ENCODE measurements around the gene SFTPA1. TPM values are rescaled to one million over a fixed set of nuclear protein-coding genes. Genes with fewer than 3 reads are reported as not detected.
"Not testable (repeated sequence)": the region's sequence is repeated elsewhere in the genome, so short reads cannot be mapped to it uniquely, and the experiment has no call there.

The SFTPA1 gene
- total and polyA plus RNA-seq, 10 donors = 0.30 to 1.4 (median 1.1) TPM; not detected in 6

DNA sequence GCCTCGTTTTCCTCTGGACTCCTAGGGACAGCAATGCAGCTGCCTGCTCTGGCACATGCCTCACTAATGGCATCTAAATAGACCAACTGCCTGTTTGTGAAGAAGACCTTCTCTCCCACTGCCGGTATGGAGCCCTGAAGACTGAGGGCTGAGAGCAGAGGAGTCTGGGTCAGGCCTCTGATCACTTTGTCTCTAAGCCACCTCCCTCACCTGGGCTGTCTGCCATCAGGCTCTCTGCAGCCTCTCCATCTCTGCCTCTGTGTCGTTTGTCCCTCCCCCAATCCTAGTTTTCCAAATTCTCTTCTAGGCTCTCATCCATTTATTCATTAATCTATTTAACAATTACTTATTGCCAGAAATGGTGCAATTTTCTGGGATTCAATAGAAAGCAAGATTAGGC is 15.2 kb upstream of the SFTPA1 start:
- H3K4me3 ChIP-seq = no peak overlapping the region
- 38 to 65% (median 54%) methylated on average over 3 of the region's 3 CpGs for WGBS, 5 donors
- H3K36me3 ChIP-seq = no peaks in the 10 kb centered on the region
- TF ChIP-seq POLR2AphosphoS5 (IDR thresholded peaks at IDR 0.05) (no peak), POLR2A (IDR thresholded peaks at IDR 0.05) (no peak)
- TF ChIP-seq, protein P1, sequence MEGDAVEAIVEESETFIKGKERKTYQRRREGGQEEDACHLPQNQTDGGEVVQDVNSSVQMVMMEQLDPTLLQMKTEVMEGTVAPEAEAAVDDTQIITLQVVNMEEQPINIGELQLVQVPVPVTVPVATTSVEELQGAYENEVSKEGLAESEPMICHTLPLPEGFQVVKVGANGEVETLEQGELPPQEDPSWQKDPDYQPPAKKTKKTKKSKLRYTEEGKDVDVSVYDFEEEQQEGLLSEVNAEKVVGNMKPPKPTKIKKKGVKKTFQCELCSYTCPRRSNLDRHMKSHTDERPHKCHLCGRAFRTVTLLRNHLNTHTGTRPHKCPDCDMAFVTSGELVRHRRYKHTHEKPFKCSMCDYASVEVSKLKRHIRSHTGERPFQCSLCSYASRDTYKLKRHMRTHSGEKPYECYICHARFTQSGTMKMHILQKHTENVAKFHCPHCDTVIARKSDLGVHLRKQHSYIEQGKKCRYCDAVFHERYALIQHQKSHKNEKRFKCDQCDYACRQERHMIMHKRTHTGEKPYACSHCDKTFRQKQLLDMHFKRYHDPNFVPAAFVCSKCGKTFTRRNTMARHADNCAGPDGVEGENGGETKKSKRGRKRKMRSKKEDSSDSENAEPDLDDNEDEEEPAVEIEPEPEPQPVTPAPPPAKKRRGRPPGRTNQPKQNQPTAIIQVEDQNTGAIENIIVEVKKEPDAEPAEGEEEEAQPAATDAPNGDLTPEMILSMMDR (IDR thresholded peaks at IDR 0.05 in 8 of 11, conservative IDR thresholded peaks at IDR 0.05 in 3 of 11) = no peak
- no peak for DNase-seq
- intact Hi-C loops (cut with DNase I; ENCODE audit: low total_unique reads) = no loop called here
- H3K9me3 ChIP-seq = peaks cover 0 to 31% (median 22%) of the 10 kb centered on the region in 8 donors
- no peak overlapping the region for H3K27ac ChIP-seq
- H3K27me3 ChIP-seq (replicated peaks in 1 of 7) = peaks cover 0 to 5% (median 0%) of the 10 kb centered on the region in 7 donors
- H3K4me1 ChIP-seq = no peaks in the 10 kb centered on the region

DNA sequence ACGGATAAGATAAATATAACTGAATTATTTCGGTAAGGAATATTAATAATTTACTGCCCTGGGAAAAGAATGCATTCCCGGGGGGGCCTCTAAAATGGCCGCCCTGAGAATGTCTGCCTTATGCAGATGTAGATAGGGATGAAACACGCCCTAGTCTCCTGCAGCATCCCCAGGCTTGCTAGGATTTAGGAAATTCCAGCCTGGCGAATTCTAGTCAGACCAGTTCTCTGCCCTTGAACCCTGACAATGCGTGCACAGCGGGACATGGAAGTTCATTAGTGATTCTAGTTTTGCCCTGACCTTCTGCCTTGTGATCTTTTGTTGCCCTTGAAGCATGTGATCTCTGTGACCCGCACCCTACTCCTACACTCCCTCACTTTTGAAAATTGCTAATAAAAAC is 11.1 kb upstream of the SFTPA1 start:
- intact Hi-C loops (cut with DNase I; ENCODE audit: low total_unique reads); DNase-seq; H3K4me3 ChIP-seq; H3K4me1 ChIP-seq; H3K27ac ChIP-seq; H3K27me3 ChIP-seq (replicated peaks in 1 of 7); H3K36me3 ChIP-seq: not testable (repeated sequence)
- peaks cover 0 to 31% (median 22%) of the 10 kb centered on the region in 8 donors for H3K9me3 ChIP-seq
- 89 to 92% (median 91%) methylated on average over 9 of the region's 9 CpGs for WGBS, 5 donors

GRCh38 chr10:79601939-79602338 is 8.8 kb upstream of the SFTPA1 start:
- no peak overlapping the region for H3K27ac ChIP-seq
- intact Hi-C loops (cut with DNase I; ENCODE audit: low total_unique reads) = no loop called here
- H3K36me3 ChIP-seq = no peaks in the 10 kb centered on the region
- 19 to 50% (median 46%) methylated on average over 1 of the region's 1 CpG for WGBS, 5 donors
- TF ChIP-seq POLR2AphosphoS5 (IDR thresholded peaks at IDR 0.05) = no peak
- TF ChIP-seq, protein P1 (IDR thresholded peaks at IDR 0.05 in 8 of 11, conservative IDR thresholded peaks at IDR 0.05 in 3 of 11) = no peak
- TF ChIP-seq POLR2A (IDR thresholded peaks at IDR 0.05) = no peak
- H3K27me3 ChIP-seq (replicated peaks in 1 of 7) = peaks cover 0 to 5% (median 0%) of the 10 kb centered on the region in 7 donors
- H3K4me3 ChIP-seq = no peak overlapping the region
- peaks cover 0 to 25% (median 20%) of the 10 kb centered on the region in 8 donors for H3K9me3 ChIP-seq
- peaks cover 0 to 11% (median 0%) of the 10 kb centered on the region in 6 donors for H3K4me1 ChIP-seq
- no peak for DNase-seq

DNA sequence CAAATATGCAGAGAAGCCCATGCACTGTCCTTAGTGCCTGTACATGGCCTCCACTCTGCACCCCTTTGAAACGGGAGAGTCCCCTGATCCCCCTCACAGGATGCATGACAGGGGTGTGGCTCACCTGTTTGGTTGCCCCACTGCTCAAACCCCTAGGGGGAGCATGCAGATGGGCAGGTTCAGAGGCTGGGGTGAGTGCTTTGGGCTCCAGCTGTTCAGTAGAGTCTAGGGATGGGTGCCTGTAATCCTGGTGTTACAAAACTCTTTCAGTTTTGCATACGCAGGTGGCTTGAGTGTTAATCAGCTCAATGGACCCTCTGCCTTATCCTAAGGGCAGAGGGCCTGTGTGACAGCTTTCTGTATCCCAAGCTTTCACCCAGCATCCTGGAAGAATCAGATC is 7.8 kb upstream of the SFTPA1 start:
- DNase-seq = no peak
- Histone ChIP-seq H3K36me3 (no peaks in the 10 kb centered on the region), H3K27me3 (replicated peaks in 1 of 7) (peaks cover 0 to 2% (median 0%) of the 10 kb centered on the region in 7 donors), H3K4me3 (no peak overlapping the region), H3K27ac (no peak overlapping the region), H3K9me3 (peaks cover 0 to 15% (median 9%) of the 10 kb centered on the region in 8 donors), H3K4me1 (peaks cover 0 to 11% (median 0%) of the 10 kb centered on the region in 6 donors)
- 53 to 83% (median 64%) methylated on average over 2 of the region's 2 CpGs for WGBS, 5 donors
- intact Hi-C loops (cut with DNase I; ENCODE audit: low total_unique reads) = no loop called here
- TF ChIP-seq POLR2A (IDR thresholded peaks at IDR 0.05) (no peak), POLR2AphosphoS5 (IDR thresholded peaks at IDR 0.05) (no peak)
- TF ChIP-seq, protein P1 (IDR thresholded peaks at IDR 0.05 in 8 of 11, conservative IDR thresholded peaks at IDR 0.05 in 3 of 11) = no peak

GRCh38 chr10:79604294-79604693 is 6.4 kb upstream of the SFTPA1 start:
- H3K27me3 ChIP-seq (replicated peaks in 1 of 7) = no peaks in the 10 kb centered on the region
- H3K4me3 ChIP-seq = no peak overlapping the region
- intact Hi-C loops (cut with DNase I; ENCODE audit: low total_unique reads) = no loop called here
- no peaks in the 10 kb centered on the region for H3K36me3 ChIP-seq
- H3K27ac ChIP-seq = no peak overlapping the region
- peaks cover 0 to 1% (median under 1%) of the 10 kb centered on the region in 8 donors for H3K9me3 ChIP-seq
- 38 to 80% (median 53%) methylated on average over 1 of the region's 1 CpG for WGBS, 5 donors
- DNase-seq = no peak
- peaks cover 0 to 11% (median 0%) of the 10 kb centered on the region in 6 donors for H3K4me1 ChIP-seq
- TF ChIP-seq POLR2A (IDR thresholded peaks at IDR 0.05) (no peak), POLR2AphosphoS5 (IDR thresholded peaks at IDR 0.05) (no peak)

Measured in spleen (tissue), 11 donors.